D721Med (cell line): Measurements from ENCODE around the gene AXIN2.

ENCODE experiments used
- DNase-seq: peaks from one replicate; pipeline ENCODE4 v3.0.0; 2011; ENCODE audit warnings: low spot score; ENCODE audit not compliant: insufficient read length
- FAIRE-seq: peaks from 2 replicates; lab custom pipeline; 2011; peaks lifted over from hg19 to GRCh38; lab: Jason Lieb, UNC
- CTCF ChIP-seq: IDR thresholded peaks from 2 replicates; pipeline ENCODE4 v1.5.1; 2012; ENCODE audit warnings: mild to moderate bottlenecking, control low read depth; ENCODE audit not compliant: insufficient read depth; ENCODE audit errors: missing control alignments

Gene AXIN2

GRCh38 chr17:65592125-65592965, 30.9 kb upstream of the AXIN2 start:
- DNase-seq (no peak), FAIRE-seq (no peak)
- no peak for TF ChIP-seq CTCF

GRCh38 chr17:65589321-65589720, 27.9 kb upstream of the AXIN2 start:
- DNase-seq = no peak
- no peak for FAIRE-seq
- TF ChIP-seq CTCF = no peak

- DNase-seq (no peak), FAIRE-seq (no peak)
- no peak for TF ChIP-seq CTCF
Measured at GRCh38 chr17:65588181-65588808, 26.8 kb upstream of the AXIN2 start.

GRCh38 chr17:65587534-65588180, 26.2 kb upstream of the AXIN2 start:
- no peak for TF ChIP-seq CTCF
- no peak for FAIRE-seq
- DNase-seq = no peak

GRCh38 chr17:65586899-65587298, 25.5 kb upstream of the AXIN2 start:
- FAIRE-seq (no peak), DNase-seq (no peak)
- TF ChIP-seq CTCF = no peak

- no peak for TF ChIP-seq CTCF
- no peak for DNase-seq
- FAIRE-seq = no peak
Measured at GRCh38 chr17:65584604-65585521, 23.4 kb upstream of the AXIN2 start.
